ENCODE results near the gene PTPRD. TPM values are rescaled to one million over a fixed set of nuclear protein-coding genes. Genes with fewer than 3 reads are reported as not detected.

The PTPRD gene
- total and polyA plus RNA-seq, 5 experiments from 2014 or later = not detected

DNA sequence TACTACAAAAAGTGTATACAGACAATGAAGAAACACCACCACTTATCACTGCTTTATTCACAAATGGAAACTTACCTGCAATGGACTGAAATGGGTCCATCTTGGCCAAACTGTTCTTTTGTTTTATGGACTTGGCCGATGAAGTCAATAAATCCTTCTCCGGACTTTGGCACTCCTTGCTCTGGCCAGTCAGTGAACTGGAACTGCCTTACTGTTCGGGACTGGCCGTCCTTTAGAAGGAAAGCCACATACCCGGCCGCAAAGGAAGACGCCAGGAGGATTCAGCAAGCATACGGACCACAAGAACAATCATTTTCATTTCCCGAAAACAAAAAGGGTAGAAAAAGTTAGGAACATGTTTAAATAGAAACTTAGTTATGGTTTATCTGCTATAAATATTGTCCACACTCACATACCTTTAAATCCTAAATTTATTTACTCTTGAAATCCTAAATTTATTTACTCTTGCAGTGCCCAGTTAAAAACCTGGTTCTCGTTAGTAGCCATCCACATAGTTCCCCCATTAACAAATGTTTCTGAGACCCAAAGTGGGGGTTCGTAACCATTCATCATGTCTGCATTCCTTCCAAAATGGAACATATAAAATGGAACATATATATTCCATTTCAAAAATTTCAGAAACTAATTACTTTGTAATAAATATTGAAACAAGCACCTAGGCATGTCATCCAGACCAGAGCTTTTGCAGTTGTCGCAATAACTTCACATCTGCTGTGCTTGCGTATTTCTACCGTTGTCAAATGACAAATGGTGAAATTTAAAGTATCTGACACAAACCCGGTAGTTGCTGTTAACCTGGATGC is 2281.1 kb downstream of the PTPRD start:
- H3K36me3 Mint-ChIP-seq = no peaks in the 10 kb centered on the region

DNA sequence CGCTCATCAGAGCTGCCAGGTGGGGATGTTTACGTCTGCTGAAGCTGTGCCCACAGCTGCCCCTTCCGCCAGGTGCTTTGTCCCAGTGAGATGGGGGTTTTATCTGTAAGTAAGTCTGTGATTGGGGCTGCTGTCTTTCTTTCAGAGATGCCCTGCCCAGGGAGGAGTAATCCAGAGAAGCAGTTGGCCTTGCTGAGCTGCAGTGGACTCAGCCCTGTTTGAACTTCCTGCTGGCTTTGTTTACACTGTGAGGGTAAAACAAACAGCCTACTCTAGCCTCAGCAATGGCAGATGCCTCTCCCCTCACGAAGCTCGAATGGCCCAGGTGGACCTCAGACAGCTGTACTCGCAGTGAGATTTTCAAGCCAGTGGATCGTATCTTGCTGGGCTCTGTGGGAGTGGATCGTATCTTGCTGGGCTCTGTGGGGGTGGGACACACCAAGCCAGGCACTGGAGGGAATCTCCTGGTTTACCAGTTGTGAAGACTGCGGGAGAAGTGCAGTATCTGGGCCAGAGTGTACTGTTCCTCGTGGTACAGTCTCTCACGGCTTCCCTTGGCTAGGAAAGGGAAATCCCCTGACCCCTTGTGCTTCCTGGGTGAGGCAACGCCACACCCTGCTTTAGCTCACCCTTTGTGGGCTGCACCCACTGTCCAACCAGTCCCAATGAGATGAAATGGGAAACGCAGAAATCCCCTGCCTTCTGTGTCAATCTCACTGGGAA is 2283.1 kb downstream of the PTPRD start:
- no peak for ATAC-seq

More for the DNA sequence above, 2281.1 kb downstream of the PTPRD start:
- Mint-ChIP-seq H3K27ac (no peak overlapping the region), H3K4me3 (no peak overlapping the region), H3K27me3 (peaks cover 0 to 12% (median 9%) of the 10 kb centered on the region in 5 donors), H3K4me1 (no peaks in the 10 kb centered on the region), H3K9me3 (peaks cover 0 to 3% (median 0%) of the 10 kb centered on the region in 9 donors)
- POLR2A ChIA-PET = no interaction called here
- ATAC-seq (no peak), DNase-seq (no peak)

GRCh38 chr9:8315211-8315610 is 2297.6 kb downstream of the PTPRD start:
- Mint-ChIP-seq H3K4me1 (no peaks in the 10 kb centered on the region), H3K4me3 (no peak overlapping the region), H3K36me3 (peaks cover 0 to 2% (median 0%) of the 10 kb centered on the region in 3 donors), H3K27me3 (no peaks in the 10 kb centered on the region), H3K9me3 (peaks cover 0 to 7% (median 2%) of the 10 kb centered on the region in 9 donors), H3K27ac (no peak overlapping the region)
- no peak for ATAC-seq
- no peak for DNase-seq
- POLR2A ChIA-PET = no interaction called here

More for the DNA sequence above, 2283.1 kb downstream of the PTPRD start:
- Mint-ChIP-seq H3K27ac (no peak overlapping the region), H3K36me3 (no peaks in the 10 kb centered on the region), H3K4me1 (no peaks in the 10 kb centered on the region), H3K27me3 (peaks cover 0 to 12% (median 9%) of the 10 kb centered on the region in 5 donors), H3K9me3 (peaks cover 0 to 3% (median 0%) of the 10 kb centered on the region in 9 donors), H3K4me3 (no peak overlapping the region)
- POLR2A ChIA-PET = interaction anchor here (0.6 kb wide), 1 partner anchor 9 kb away, joined by 3 read pairs; no protein-coding TSS in a partner anchor
- DNase-seq = no peak

GRCh38 chr9:8309258-8309657 is 2303.5 kb downstream of the PTPRD start:
- Mint-ChIP-seq H3K27ac (no peak overlapping the region), H3K4me1 (no peaks in the 10 kb centered on the region)
- ATAC-seq = no peak

DNA sequence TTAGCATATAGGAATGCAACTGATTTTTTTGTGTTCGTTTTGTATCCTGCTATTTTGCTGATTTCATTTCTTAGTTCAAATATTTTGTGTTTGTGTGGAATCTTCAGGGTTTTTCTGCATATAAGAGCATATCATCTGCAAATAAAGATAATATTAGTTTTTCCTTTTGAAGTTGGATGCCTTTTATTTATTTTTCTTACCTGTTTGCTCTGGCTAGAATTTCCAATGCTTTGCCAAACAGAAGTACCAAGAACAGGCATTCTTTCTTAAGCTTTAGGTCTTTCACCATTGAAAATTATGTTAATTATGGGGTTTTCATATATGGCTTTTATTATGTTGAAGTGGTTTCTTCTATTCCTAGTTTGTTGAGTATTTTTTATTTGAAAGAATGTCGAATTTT is 2308.1 kb downstream of the PTPRD start:
- Mint-ChIP-seq H3K36me3 (peaks cover 0 to 15% (median 8%) of the 10 kb centered on the region in 3 donors), H3K9me3 (peaks cover 0 to 34% (median 19%) of the 10 kb centered on the region in 9 donors), H3K4me1 (no peaks in the 10 kb centered on the region), H3K4me3 (no peak overlapping the region), H3K27me3 (peaks cover 0 to 4% (median 2%) of the 10 kb centered on the region in 5 donors), H3K27ac (no peak overlapping the region)
- ATAC-seq = no peak
- POLR2A ChIA-PET = no interaction called here
- DNase-seq = no peak

More at GRCh38 chr9:8309258-8309657, 2303.5 kb downstream of the PTPRD start:
- Mint-ChIP-seq H3K9me3 (peaks cover 0 to 41% (median 19%) of the 10 kb centered on the region in 9 donors), H3K4me3 (no peak overlapping the region), H3K27me3 (peaks cover 0 to 4% (median 2%) of the 10 kb centered on the region in 5 donors), H3K36me3 (peaks cover 0 to 19% (median 8%) of the 10 kb centered on the region in 3 donors)
- POLR2A ChIA-PET = interaction anchor here (0.6 kb wide), 1 partner anchor 296 kb away, joined by 3 read pairs; no protein-coding TSS in a partner anchor
- DNase-seq = no peak

GRCh38 chr9:8301296-8301695 is 2311.5 kb downstream of the PTPRD start:
- Mint-ChIP-seq H3K27ac (no peak overlapping the region), H3K9me3 (peaks cover 0 to 9% (median 0%) of the 10 kb centered on the region in 9 donors), H3K4me1 (no peaks in the 10 kb centered on the region), H3K36me3 (no peaks in the 10 kb centered on the region), H3K27me3 (peaks cover 0 to 2% (median 0%) of the 10 kb centered on the region in 5 donors), H3K4me3 (no peak overlapping the region)
- no peak for ATAC-seq
- no peak for DNase-seq
- POLR2A ChIA-PET = no interaction called here

GRCh38 chr9:8297047-8297446 is 2315.8 kb downstream of the PTPRD start:
- H3K27me3 Mint-ChIP-seq = no peaks in the 10 kb centered on the region
- POLR2A ChIA-PET = no interaction called here
- no peak overlapping the region for H3K4me3 Mint-ChIP-seq
- ATAC-seq (no peak), DNase-seq (no peak)
- no peaks in the 10 kb centered on the region for H3K4me1 Mint-ChIP-seq
- no peaks in the 10 kb centered on the region for H3K36me3 Mint-ChIP-seq
- peaks cover 0 to 10% (median 0%) of the 10 kb centered on the region in 9 donors for H3K9me3 Mint-ChIP-seq
- no peak overlapping the region for H3K27ac Mint-ChIP-seq

- H3K9me3 Mint-ChIP-seq = peaks cover 0 to 10% (median 0%) of the 10 kb centered on the region in 9 donors
- no peak for DNase-seq
- no peaks in the 10 kb centered on the region for H3K4me1 Mint-ChIP-seq
- peaks cover 0 to 2% (median 0%) of the 10 kb centered on the region in 5 donors for H3K27me3 Mint-ChIP-seq
- no peak overlapping the region for H3K27ac Mint-ChIP-seq
- no peaks in the 10 kb centered on the region for H3K36me3 Mint-ChIP-seq
- POLR2A ChIA-PET = no interaction called here
- ATAC-seq = no peak
- no peak overlapping the region for H3K4me3 Mint-ChIP-seq
Measured at GRCh38 chr9:8292657-8293056, 2320.1 kb downstream of the PTPRD start.

GRCh38 chr9:8289681-8290080 is 2323.1 kb downstream of the PTPRD start:
- no peak for ATAC-seq
- POLR2A ChIA-PET = no interaction called here
- Mint-ChIP-seq H3K36me3 (no peaks in the 10 kb centered on the region), H3K4me1 (no peaks in the 10 kb centered on the region), H3K27me3 (peaks cover 0 to 2% (median 2%) of the 10 kb centered on the region in 5 donors), H3K27ac (no peak overlapping the region), H3K4me3 (no peak overlapping the region), H3K9me3 (peaks cover 0 to 10% (median 0%) of the 10 kb centered on the region in 9 donors)
- DNase-seq = no peak

DNA sequence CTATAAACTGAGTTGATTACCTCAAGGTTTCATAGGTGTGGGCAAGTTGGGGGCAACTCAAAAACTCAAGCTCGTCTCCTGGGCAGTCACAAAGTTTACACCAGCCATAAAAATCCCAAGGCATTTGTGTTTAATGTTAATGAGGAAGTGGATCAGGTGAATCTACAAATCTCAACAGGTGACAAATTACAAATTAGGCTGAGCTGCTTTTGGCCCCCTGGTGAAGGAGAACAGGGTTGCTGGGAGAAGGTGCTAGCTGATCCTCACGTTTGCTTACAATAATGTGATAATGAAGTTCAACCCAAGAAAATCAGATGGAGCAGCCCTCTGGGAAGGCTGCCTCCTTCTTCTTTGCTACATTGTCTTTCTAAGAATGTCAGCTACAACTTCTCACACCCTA is 2324.8 kb downstream of the PTPRD start:
- POLR2A ChIA-PET = no interaction called here
- Mint-ChIP-seq H3K9me3 (no peaks in the 10 kb centered on the region), H3K4me3 (no peak overlapping the region), H3K27ac (no peak overlapping the region), H3K27me3 (peaks cover 0 to 2% (median 2%) of the 10 kb centered on the region in 5 donors), H3K4me1 (no peaks in the 10 kb centered on the region), H3K36me3 (no peaks in the 10 kb centered on the region)
- DNase-seq = no peak
- no peak for ATAC-seq

DNA sequence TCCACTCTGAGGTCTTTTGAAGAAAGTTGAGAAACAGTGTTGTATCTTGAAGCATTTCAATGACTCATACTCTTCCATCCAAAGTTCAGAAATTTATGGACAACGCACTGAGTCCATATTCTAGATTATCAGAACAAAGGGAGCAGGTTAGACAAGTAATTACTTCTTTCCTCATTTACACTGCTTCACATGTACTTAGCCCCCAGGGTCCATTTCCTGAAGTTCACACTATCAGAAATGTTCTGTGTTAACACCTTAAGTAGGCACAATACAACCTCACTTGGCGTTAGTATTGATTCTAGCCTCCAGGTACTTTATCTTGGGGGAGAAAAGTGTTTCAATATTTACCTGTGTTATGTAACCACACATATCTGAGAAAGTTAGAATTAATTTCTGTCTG is 2325.3 kb downstream of the PTPRD start:
- Mint-ChIP-seq H3K4me3 (no peak overlapping the region), H3K9me3 (no peaks in the 10 kb centered on the region), H3K27me3 (peaks cover 0 to 2% (median 2%) of the 10 kb centered on the region in 5 donors), H3K4me1 (no peaks in the 10 kb centered on the region), H3K27ac (no peak overlapping the region), H3K36me3 (no peaks in the 10 kb centered on the region)
- ATAC-seq = no peak
- DNase-seq = no peak
- POLR2A ChIA-PET = no interaction called here

DNA sequence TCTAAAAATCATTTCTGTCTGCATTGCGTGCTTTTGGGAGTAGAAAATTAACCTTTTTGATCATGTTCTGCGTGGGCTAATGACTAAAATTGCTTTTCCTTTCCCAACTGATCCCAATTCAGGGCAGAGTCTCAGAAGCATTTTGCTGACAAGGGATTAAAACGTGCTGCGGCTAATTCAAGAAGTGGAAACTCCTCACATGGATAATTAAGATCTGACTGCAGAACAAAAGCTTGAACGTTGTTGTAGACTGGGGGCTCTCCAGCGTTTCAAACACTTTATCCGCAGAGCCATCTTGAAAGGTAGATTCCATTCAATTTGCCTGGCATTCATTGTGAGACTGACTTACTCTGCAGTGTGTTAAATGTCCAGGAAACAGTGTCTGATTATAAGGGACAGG is 2327.9 kb downstream of the PTPRD start:
- H3K4me3 Mint-ChIP-seq = no peak overlapping the region
- POLR2A ChIA-PET = no interaction called here

GRCh38 chr9:8282535-8282934 is 2330.3 kb downstream of the PTPRD start:
- Mint-ChIP-seq H3K9me3 (peaks cover 0 to under 1% (median 0%) of the 10 kb centered on the region in 9 donors), H3K4me3 (no peak overlapping the region), H3K27ac (no peak overlapping the region), H3K36me3 (no peaks in the 10 kb centered on the region), H3K27me3 (peaks cover 0 to 2% (median 0%) of the 10 kb centered on the region in 5 donors), H3K4me1 (no peaks in the 10 kb centered on the region)
- POLR2A ChIA-PET = no interaction called here
- ATAC-seq (no peak), DNase-seq (no peak)

More for the DNA sequence above, 2327.9 kb downstream of the PTPRD start:
- DNase-seq (no peak), ATAC-seq (no peak)
- Mint-ChIP-seq H3K4me1 (no peaks in the 10 kb centered on the region), H3K36me3 (no peaks in the 10 kb centered on the region), H3K27ac (no peak overlapping the region), H3K9me3 (no peaks in the 10 kb centered on the region), H3K27me3 (peaks cover 0 to 2% (median 2%) of the 10 kb centered on the region in 5 donors)

Measured in naive thymus-derived CD8-positive, alpha-beta T cell (primary cell).